ENCODE results near the gene ENPP3. TPM values are rescaled to one million over a fixed set of nuclear protein-coding genes. Genes with fewer than 3 reads are reported as not detected.

The ENPP3 gene
- polyA plus RNA-seq (2011; rRNA removed) = 0.11 and 0.14 TPM in 2 replicates
- polyA minus RNA-seq (2011; rRNA and poly(A)+ RNA removed) = 0.09 and 0.43 TPM in 2 replicates

GRCh38 chr6:131636880-131637792 lies at the start of gene ENPP3:
ENPP3 (plus strand) TSS chr6:131637302; CDS start chr6:131637385, 83 bp downstream.
- Histone ChIP-seq H3K9me3 (ENCODE audit: control insufficient read depth, insufficient read depth, low read length) (no peaks in the 10 kb centered on the region), H3K4me3 (ENCODE audit: low read depth, low read length) (no peak within 1 kb of the TSS), H3K27me3 (ENCODE audit: control insufficient read depth, insufficient read depth, low read length) (peaks cover 8% of the 10 kb centered on the region), H3K27ac (ENCODE audit: low read depth, low read length) (no peak within 1 kb of the TSS)
- ChIA-PET POLR2A (no interaction called here), CTCF (interaction anchor here (5.1 kb wide), 1 partner anchor 8 kb away, joined by 61 read pairs; the partner anchor contains the start of gene MED23)
- DNase-seq (ENCODE audit: low read depth, low spot score) = no peak
- no peak for TF ChIP-seq CTCF (IDR thresholded peaks at IDR 0.05; ENCODE audit: low read depth, low read length)

- ChIA-PET POLR2A (no interaction called here), CTCF (no interaction called here)
- Histone ChIP-seq H3K27me3 (ENCODE audit: control insufficient read depth, insufficient read depth, low read length) (no peaks in the 10 kb centered on the region), H3K4me3 (ENCODE audit: low read depth, low read length) (no peak overlapping the region), H3K9me3 (ENCODE audit: control insufficient read depth, insufficient read depth, low read length) (no peaks in the 10 kb centered on the region), H3K27ac (ENCODE audit: low read depth, low read length) (no peak overlapping the region)
- TF ChIP-seq CTCF (IDR thresholded peaks at IDR 0.05; ENCODE audit: low read depth, low read length) = no peak
- no peak for DNase-seq (ENCODE audit: low read depth, low spot score)
These were observed 49.2 kb upstream of the ENPP3 start for GRCh38 chr6:131587909-131588308.

GRCh38 chr6:131588643-131589042 lies 48.5 kb upstream of the ENPP3 start:
- CTCF ChIA-PET = no interaction called here

GRCh38 chr6:131592935-131593334 lies 44.2 kb upstream of the ENPP3 start:
- no peak overlapping the region for H3K27ac ChIP-seq (ENCODE audit: low read depth, low read length)
- POLR2A ChIA-PET = no interaction called here
- H3K4me3 ChIP-seq (ENCODE audit: low read depth, low read length) = no peak overlapping the region
- H3K9me3 ChIP-seq (ENCODE audit: control insufficient read depth, insufficient read depth, low read length) = no peaks in the 10 kb centered on the region
- no peaks in the 10 kb centered on the region for H3K27me3 ChIP-seq (ENCODE audit: control insufficient read depth, insufficient read depth, low read length)
- CTCF ChIA-PET = no interaction called here
- no peak for TF ChIP-seq CTCF (IDR thresholded peaks at IDR 0.05; ENCODE audit: low read depth, low read length)
- DNase-seq (ENCODE audit: low read depth, low spot score) = no peak

More at GRCh38 chr6:131588643-131589042, 48.5 kb upstream of the ENPP3 start:
- no peak overlapping the region for H3K27ac ChIP-seq (ENCODE audit: low read depth, low read length)
- H3K27me3 ChIP-seq (ENCODE audit: control insufficient read depth, insufficient read depth, low read length) = no peaks in the 10 kb centered on the region
- no peak overlapping the region for H3K4me3 ChIP-seq (ENCODE audit: low read depth, low read length)
- no peak for DNase-seq (ENCODE audit: low read depth, low spot score)
- no peak for TF ChIP-seq CTCF (IDR thresholded peaks at IDR 0.05; ENCODE audit: low read depth, low read length)
- H3K9me3 ChIP-seq (ENCODE audit: control insufficient read depth, insufficient read depth, low read length) = no peaks in the 10 kb centered on the region
- POLR2A ChIA-PET = no interaction called here

- no peak for DNase-seq (ENCODE audit: low read depth, low spot score)
- Histone ChIP-seq H3K27ac (ENCODE audit: low read depth, low read length) (no peak overlapping the region), H3K9me3 (ENCODE audit: control insufficient read depth, insufficient read depth, low read length) (no peaks in the 10 kb centered on the region), H3K4me3 (ENCODE audit: low read depth, low read length) (no peak overlapping the region), H3K27me3 (ENCODE audit: control insufficient read depth, insufficient read depth, low read length) (no peaks in the 10 kb centered on the region)
- ChIA-PET POLR2A (no interaction called here), CTCF (interaction anchor here (0.8 kb wide), 1 partner anchor 33 kb away, joined by 3 read pairs; no protein-coding TSS in a partner anchor)
- no peak for TF ChIP-seq CTCF (IDR thresholded peaks at IDR 0.05; ENCODE audit: low read depth, low read length)
These were observed 43.0 kb upstream of the ENPP3 start for GRCh38 chr6:131594074-131594473.
